Epithelial cell of esophagus (primary cell): ENCODE results near the gene SPAG9.

Experiments
- DNase-seq: peaks from one replicate; pipeline ENCODE4 v3.0.0; 2010; ENCODE audit warnings: low read depth
- H3K4me3 ChIP-seq: 2 replicates; pipeline ENCODE4 v1.5.1; 2011; ENCODE audit warnings: mild to moderate bottlenecking, low read length, control low read depth
- TF ChIP-seq, protein P1 (sequence below): IDR thresholded peaks from 2 replicates; pipeline ENCODE4 v1.5.1; 2011; ENCODE audit warnings: low read depth, mild to moderate bottlenecking, low read length, control low read depth, inconsistent platforms; ENCODE audit not compliant: insufficient read depth; ENCODE audit errors: missing control alignments

The SPAG9 gene, protein sequence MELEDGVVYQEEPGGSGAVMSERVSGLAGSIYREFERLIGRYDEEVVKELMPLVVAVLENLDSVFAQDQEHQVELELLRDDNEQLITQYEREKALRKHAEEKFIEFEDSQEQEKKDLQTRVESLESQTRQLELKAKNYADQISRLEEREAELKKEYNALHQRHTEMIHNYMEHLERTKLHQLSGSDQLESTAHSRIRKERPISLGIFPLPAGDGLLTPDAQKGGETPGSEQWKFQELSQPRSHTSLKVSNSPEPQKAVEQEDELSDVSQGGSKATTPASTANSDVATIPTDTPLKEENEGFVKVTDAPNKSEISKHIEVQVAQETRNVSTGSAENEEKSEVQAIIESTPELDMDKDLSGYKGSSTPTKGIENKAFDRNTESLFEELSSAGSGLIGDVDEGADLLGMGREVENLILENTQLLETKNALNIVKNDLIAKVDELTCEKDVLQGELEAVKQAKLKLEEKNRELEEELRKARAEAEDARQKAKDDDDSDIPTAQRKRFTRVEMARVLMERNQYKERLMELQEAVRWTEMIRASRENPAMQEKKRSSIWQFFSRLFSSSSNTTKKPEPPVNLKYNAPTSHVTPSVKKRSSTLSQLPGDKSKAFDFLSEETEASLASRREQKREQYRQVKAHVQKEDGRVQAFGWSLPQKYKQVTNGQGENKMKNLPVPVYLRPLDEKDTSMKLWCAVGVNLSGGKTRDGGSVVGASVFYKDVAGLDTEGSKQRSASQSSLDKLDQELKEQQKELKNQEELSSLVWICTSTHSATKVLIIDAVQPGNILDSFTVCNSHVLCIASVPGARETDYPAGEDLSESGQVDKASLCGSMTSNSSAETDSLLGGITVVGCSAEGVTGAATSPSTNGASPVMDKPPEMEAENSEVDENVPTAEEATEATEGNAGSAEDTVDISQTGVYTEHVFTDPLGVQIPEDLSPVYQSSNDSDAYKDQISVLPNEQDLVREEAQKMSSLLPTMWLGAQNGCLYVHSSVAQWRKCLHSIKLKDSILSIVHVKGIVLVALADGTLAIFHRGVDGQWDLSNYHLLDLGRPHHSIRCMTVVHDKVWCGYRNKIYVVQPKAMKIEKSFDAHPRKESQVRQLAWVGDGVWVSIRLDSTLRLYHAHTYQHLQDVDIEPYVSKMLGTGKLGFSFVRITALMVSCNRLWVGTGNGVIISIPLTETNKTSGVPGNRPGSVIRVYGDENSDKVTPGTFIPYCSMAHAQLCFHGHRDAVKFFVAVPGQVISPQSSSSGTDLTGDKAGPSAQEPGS (N-terminal part only)

DNA sequence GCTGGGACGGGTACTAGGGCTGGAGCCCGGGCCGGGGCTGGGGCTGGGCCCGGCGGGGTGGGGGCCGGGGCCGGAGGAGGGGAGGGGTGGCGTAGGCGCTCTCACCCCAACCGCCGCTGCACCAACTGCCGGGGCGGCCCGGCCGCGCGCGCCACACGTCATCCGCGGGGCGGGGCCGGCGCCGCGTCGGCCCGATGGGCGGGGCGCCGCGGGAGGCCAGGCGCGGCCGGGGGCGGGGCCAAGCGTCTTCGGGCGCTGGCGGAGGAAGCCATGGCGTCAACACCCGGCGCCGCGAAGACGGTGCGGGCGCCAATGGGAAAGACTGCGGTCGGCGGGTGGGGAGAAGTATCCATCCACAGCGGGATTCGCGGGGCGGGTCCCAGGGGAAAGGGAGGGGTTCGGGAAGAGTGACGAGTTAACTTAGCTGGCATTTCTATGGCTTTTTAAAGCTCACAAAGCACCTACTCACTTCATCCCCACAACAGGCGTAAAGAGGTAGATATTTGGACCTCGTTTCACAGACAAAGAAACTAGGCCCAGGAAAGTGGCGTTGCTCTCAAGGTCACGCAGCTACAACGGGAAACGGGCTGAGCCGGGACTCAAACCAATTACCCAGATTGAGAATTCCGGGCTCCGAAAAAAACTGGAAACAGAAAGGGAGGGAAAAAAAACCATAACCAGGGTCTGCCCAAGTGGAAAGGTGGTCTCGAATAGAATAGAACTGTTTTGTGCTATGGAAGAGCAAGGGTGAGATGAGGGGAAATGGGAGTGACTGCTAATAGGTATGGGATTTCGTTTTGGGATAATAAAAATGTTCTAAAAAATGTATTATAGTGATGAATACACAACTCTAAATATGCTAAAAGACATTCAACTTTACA is at the start of gene SPAG9:
Gene SPAG9 (minus strand): TSS at position 130 of the 881 bp plus-strand sequence. CDS start 212 bp downstream, outside the sequence.
- TF ChIP-seq, protein P1, sequence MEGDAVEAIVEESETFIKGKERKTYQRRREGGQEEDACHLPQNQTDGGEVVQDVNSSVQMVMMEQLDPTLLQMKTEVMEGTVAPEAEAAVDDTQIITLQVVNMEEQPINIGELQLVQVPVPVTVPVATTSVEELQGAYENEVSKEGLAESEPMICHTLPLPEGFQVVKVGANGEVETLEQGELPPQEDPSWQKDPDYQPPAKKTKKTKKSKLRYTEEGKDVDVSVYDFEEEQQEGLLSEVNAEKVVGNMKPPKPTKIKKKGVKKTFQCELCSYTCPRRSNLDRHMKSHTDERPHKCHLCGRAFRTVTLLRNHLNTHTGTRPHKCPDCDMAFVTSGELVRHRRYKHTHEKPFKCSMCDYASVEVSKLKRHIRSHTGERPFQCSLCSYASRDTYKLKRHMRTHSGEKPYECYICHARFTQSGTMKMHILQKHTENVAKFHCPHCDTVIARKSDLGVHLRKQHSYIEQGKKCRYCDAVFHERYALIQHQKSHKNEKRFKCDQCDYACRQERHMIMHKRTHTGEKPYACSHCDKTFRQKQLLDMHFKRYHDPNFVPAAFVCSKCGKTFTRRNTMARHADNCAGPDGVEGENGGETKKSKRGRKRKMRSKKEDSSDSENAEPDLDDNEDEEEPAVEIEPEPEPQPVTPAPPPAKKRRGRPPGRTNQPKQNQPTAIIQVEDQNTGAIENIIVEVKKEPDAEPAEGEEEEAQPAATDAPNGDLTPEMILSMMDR = no peak
- peak within 1 kb of the TSS; percentile 90 for H3K4me3 ChIP-seq
- DNase-seq = peak; percentile 98

DNA sequence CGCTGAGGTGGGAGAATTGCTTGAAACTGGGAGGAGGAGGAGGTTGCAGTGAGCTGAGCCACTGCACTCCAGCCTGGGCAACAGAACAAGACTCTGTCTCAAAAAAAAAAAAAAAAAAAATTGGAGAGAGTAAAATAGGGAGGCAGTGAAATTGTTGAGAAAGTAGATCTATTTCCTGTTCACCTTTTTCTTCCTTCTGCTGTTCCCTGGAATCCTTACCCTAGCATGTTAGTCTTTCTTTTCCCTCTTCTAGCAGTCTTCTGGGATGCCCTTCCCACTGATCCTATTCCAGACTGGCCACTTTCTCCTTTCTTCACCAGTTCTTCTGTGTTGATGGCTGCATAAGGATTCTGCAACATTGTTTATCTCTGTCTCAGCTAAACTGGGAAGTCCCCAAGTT is 48.7 kb upstream of the SPAG9 start:
- H3K4me3 ChIP-seq = no peak overlapping the region
- TF ChIP-seq, protein P1 = no peak
- DNase-seq = no peak

DNA sequence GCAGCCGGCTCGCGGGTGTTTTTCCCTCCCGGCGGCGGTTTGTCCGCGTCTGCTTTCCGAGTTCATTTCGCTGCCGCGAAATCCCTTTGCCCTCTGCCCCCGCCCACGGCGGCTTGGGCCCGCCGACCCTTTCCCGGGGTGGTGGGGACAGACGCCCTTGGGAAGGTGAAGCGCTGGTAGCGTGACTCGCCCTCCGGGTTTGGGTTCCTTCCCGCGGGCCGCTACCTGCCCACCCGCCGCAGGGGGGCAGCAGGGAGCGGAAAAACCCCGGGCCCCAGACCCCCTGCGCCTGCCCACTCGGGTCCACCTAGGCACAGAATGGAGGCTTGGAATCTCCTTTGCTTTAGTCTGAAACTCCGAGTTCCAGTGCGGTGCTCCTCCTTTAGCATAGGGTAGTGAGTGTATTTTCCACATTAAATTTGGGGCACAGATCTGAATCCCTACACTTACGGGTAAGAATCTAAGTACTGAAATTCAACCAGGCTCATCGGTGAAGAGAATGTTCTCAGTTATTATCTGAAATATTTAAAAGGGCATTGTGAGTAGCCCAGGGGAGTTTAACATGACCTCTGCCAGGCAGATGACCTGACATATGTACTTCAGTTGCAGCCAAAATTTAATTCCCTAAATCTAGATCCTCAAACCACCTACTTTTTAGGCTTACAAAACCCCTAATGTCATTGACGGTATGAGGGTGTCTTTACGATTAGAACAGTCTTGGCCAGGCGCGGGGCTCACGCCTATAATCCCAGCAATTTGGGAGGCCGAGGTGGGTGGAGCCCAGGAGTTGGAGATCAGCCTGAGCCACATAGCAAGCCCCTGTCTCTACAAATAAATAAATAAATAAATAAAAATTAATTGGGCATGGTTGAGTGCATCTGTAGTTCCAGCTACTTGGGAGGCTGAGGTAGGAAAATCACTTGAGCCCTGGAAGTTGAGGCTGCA is 46.6 kb upstream of the SPAG9 start:
- peak overlapping the region; percentile 86 for H3K4me3 ChIP-seq
- TF ChIP-seq, protein P1 = peak; percentile 62
- peak; percentile 42 for DNase-seq

DNA sequence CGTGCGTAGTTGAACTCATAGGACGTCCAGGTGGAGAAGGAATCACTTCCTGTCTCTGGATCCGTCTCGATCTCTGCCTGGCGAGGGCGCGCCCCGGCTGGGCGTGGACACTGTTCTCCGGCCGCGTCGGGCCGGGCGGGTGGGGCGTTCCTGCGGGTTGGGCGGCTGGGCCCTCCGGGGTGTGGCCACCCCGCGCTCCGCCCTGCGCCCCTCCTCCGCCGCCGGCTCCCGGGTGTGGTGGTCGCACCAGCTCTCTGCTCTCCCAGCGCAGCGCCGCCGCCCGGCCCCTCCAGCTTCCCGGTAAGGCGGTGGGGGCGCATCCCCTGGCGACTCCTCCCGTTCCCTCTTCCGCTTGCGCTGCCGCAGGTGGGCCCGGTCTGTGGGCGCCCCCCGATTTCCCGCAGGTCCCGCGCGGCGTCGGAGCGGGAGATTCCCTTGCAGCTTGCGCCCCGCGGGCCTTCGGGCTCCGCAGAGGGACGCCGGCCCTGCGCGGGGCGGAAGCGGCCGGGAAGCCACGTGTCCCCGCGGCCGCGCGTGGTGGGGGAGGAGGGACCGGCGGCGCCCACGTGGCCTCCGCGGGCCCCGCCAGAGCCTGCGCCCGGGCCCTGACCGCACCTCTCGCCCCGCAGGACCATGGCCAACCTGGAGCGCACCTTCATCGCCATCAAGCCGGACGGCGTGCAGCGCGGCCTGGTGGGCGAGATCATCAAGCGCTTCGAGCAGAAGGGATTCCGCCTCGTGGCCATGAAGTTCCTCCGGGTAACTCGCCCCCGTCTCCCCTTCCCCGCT is 45.7 kb upstream of the SPAG9 start, which contains the start of gene NME2:
Gene NME2 (plus strand): TSS at position 214 of the 789 bp plus-strand sequence. CDS start 420 bp downstream, at position 634.
- DNase-seq = peak; percentile 86
- TF ChIP-seq, protein P1 = no peak
- H3K4me3 ChIP-seq = peak within 1 kb of the TSS; percentile 86

DNA sequence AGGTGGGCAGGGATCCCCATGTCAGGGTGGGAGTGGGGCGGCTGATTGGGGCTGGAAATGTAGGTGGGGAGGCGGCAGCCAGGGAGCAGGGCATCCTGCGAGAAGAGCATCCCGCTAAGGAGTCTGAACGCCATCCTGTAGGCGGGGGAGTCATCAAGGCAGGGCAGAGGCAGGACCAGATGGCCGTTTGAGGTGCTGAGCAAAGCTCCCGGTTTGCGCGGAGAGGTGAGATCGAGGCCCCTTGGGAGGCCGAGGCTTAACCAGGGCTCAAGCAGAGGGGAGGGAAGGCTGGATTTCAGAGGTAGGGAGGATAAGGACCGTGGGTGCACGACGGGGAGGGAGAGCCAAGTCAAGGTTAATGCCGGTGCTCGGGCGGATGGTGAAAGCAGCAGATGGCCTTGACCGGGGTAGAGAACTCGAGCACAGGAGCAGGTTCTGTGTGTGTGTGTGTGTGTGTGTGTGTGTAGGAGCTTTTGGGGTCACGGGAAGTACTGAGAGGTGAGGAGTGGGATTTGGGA is 45.1 kb upstream of the SPAG9 start:
- peak; percentile 42 for DNase-seq
- peak overlapping the region; percentile 86 for H3K4me3 ChIP-seq
- TF ChIP-seq, protein P1 = no peak
